ENCODE measurements around the gene ZSCAN32. TPM values are rescaled to one million over a fixed set of nuclear protein-coding genes. Genes with fewer than 3 reads are reported as not detected.

The ZSCAN32 gene
- total RNA-seq, 1 experiment from 2014 or later = 16.6 TPM

- intact Hi-C loops (cut with micrococcal nuclease; ENCODE audit: unreplicated experiment) = no loop called here
- POLR2A ChIA-PET = no interaction called here
- Histone ChIP-seq H3K9me3 (no peaks in the 10 kb centered on the region), H3K36me3 (ENCODE audit: control insufficient read depth, insufficient read depth, low read length) (no peaks in the 10 kb centered on the region), H3K4me1 (no peaks in the 10 kb centered on the region), H3K27me3 (replicated peaks; ENCODE audit: control insufficient read depth, insufficient read depth, low read length) (no peaks in the 10 kb centered on the region), H3K4me3 (ENCODE audit: low read depth, low read length) (no peak overlapping the region)
- Mint-ChIP-seq H3K27ac (ENCODE audit: unreplicated experiment) (no peak overlapping the region), H3K9me3 (ENCODE audit: unreplicated experiment) (peaks cover 5% of the 10 kb centered on the region), H3K27me3 (ENCODE audit: insufficient read depth, unreplicated experiment) (peaks cover 2% of the 10 kb centered on the region), H3K4me1 (ENCODE audit: low read depth, unreplicated experiment) (no peaks in the 10 kb centered on the region), H3K36me3 (ENCODE audit: insufficient read depth, unreplicated experiment) (peaks cover 9% of the 10 kb centered on the region), H3K4me3 (ENCODE audit: unreplicated experiment) (no peak overlapping the region)
- CTCF ChIA-PET = interaction anchor here (0.6 kb wide), 1 partner anchor 372 kb away, joined by 7 read pairs; no protein-coding TSS in a partner anchor
- BruUV-seq (replicated peaks) = no TSS peak
- no peak for DNase-seq
- no peak for TF ChIP-seq CTCF (IDR thresholded peaks at IDR 0.05; ENCODE audit: insufficient read depth in 1 of 2, low read depth in 1 of 2, low read length in 1 of 2, severe bottlenecking in 1 of 2, unreplicated experiment in 1 of 2)
These were observed 25.1 kb downstream of the ZSCAN32 start for GRCh38 chr16:3375680-3376079.

- no TSS peak for BruUV-seq (replicated peaks)
- H3K36me3 ChIP-seq (ENCODE audit: control insufficient read depth, insufficient read depth, low read length) = no peaks in the 10 kb centered on the region
- no peak for DNase-seq
- H3K9me3 ChIP-seq = no peaks in the 10 kb centered on the region
- no peaks in the 10 kb centered on the region for H3K27me3 ChIP-seq (replicated peaks; ENCODE audit: control insufficient read depth, insufficient read depth, low read length)
- intact Hi-C loops (cut with micrococcal nuclease; ENCODE audit: unreplicated experiment) = no loop called here
- no peaks in the 10 kb centered on the region for H3K4me1 ChIP-seq
- no peak overlapping the region for H3K27ac Mint-ChIP-seq (ENCODE audit: unreplicated experiment)
- TF ChIP-seq CTCF (IDR thresholded peaks at IDR 0.05; ENCODE audit: insufficient read depth in 1 of 2, low read depth in 1 of 2, low read length in 1 of 2, severe bottlenecking in 1 of 2, unreplicated experiment in 1 of 2) = no peak
- ChIA-PET POLR2A (no interaction called here), CTCF (no interaction called here)
- H3K27me3 Mint-ChIP-seq (ENCODE audit: insufficient read depth, unreplicated experiment) = no peaks in the 10 kb centered on the region
- H3K9me3 Mint-ChIP-seq (ENCODE audit: unreplicated experiment) = no peaks in the 10 kb centered on the region
- no peaks in the 10 kb centered on the region for H3K36me3 Mint-ChIP-seq (ENCODE audit: insufficient read depth, unreplicated experiment)
- no peaks in the 10 kb centered on the region for H3K4me1 Mint-ChIP-seq (ENCODE audit: low read depth, unreplicated experiment)
- no peak overlapping the region for H3K4me3 Mint-ChIP-seq (ENCODE audit: unreplicated experiment)
- H3K4me3 ChIP-seq (ENCODE audit: low read depth, low read length) = no peak overlapping the region
These were observed 31.7 kb downstream of the ZSCAN32 start for GRCh38 chr16:3369073-3369472.

- ChIA-PET CTCF (no interaction called here), POLR2A (no interaction called here)
- Histone ChIP-seq H3K9me3 (no peaks in the 10 kb centered on the region), H3K4me1 (no peaks in the 10 kb centered on the region), H3K36me3 (ENCODE audit: control insufficient read depth, insufficient read depth, low read length) (no peaks in the 10 kb centered on the region), H3K27me3 (replicated peaks; ENCODE audit: control insufficient read depth, insufficient read depth, low read length) (no peaks in the 10 kb centered on the region), H3K4me3 (ENCODE audit: low read depth, low read length) (no peak overlapping the region)
- H3K36me3 Mint-ChIP-seq (ENCODE audit: insufficient read depth, unreplicated experiment) = no peaks in the 10 kb centered on the region
- DNase-seq = no peak
- no peak for TF ChIP-seq CTCF (IDR thresholded peaks at IDR 0.05; ENCODE audit: insufficient read depth in 1 of 2, low read depth in 1 of 2, low read length in 1 of 2, severe bottlenecking in 1 of 2, unreplicated experiment in 1 of 2)
- no peak overlapping the region for H3K27ac Mint-ChIP-seq (ENCODE audit: unreplicated experiment)
- no peaks in the 10 kb centered on the region for H3K4me1 Mint-ChIP-seq (ENCODE audit: low read depth, unreplicated experiment)
- no TSS peak for BruUV-seq (replicated peaks)
- no peaks in the 10 kb centered on the region for H3K27me3 Mint-ChIP-seq (ENCODE audit: insufficient read depth, unreplicated experiment)
- intact Hi-C loops (cut with micrococcal nuclease; ENCODE audit: unreplicated experiment) = no loop called here
- H3K9me3 Mint-ChIP-seq (ENCODE audit: unreplicated experiment) = no peaks in the 10 kb centered on the region
- H3K4me3 Mint-ChIP-seq (ENCODE audit: unreplicated experiment) = no peak overlapping the region
These were observed 35.9 kb downstream of the ZSCAN32 start for GRCh38 chr16:3364774-3365427.

All from Caco-2 (cell line).